Tibial nerve (tissue), 4 donors: ENCODE results near the gene CTSO. TPM values are rescaled to one million over a fixed set of nuclear protein-coding genes. Genes with fewer than 3 reads are reported as not detected.

Experiments
- DNase-seq, 2 donors: peaks; one replicate each; pipeline ENCODE4 v3.0.0-alpha.2; 2019; ENCODE audit warnings: low spot score in 2 of 2
- H3K27ac ChIP-seq, 4 donors: fragments of 200-600 bp; sonication (generic) in 3 of 4; one replicate each; pipeline ENCODE4 v1.5.1; 2017 to 2019; ENCODE audit warnings: mild to moderate bottlenecking in 1 of 4
- H3K27me3 ChIP-seq, 2 donors: fragments of 200-600 bp; sonication (generic) in 1 of 2; one replicate each; pipeline versions ENCODE4 v1.5.1 to v1.6.0; 2017 to 2019
- H3K36me3 ChIP-seq, 3 donors: fragments of 200-600 bp; sonication (generic); one replicate each; pipeline ENCODE4 v1.5.1; 2018 to 2019
- H3K4me1 ChIP-seq, 4 donors: fragments of 200-600 bp; sonication (generic) in 3 of 4; one replicate each; pipeline ENCODE4 v1.5.1; 2017 to 2019
- H3K4me3 ChIP-seq, 4 donors: fragments of 200-600 bp; sonication (generic) in 3 of 4; one replicate each; pipeline ENCODE4 v1.5.1; 2017 to 2019; ENCODE audit warnings: mild to moderate bottlenecking in 1 of 4, moderate library complexity in 1 of 4
- H3K9me3 ChIP-seq, 4 donors: fragments of 200-600 bp; sonication (generic) in 3 of 4; one replicate each; pipeline ENCODE4 v1.5.1; 2017 to 2019
- CTCF ChIP-seq, 5 experiments: fragments of 200-600 bp in 3 of 5; fragments of 450-650 bp in 2 of 5; sonication (generic) in 3 of 5; IDR thresholded peaks; one replicate each; pipeline ENCODE4 v1.5.1; 2016 to 2019; ENCODE audit warnings: antibody characterized with exemption in 5 of 5, mild to moderate bottlenecking in 3 of 5, moderate library complexity in 2 of 5
- EP300 ChIP-seq, 2 donors: sonication (generic); formaldehyde crosslinking; IDR thresholded peaks; one replicate each; pipeline ENCODE4 v1.6.1; 2017; ENCODE audit warnings: antibody characterized with exemption in 2 of 2, mild to moderate bottlenecking in 1 of 2
- POLR2A ChIP-seq, 2 donors: fragments of 450-650 bp; IDR thresholded peaks; one replicate each; pipeline ENCODE4 v1.6.1; 2017; ENCODE audit warnings: antibody characterized with exemption in 2 of 2, mild to moderate bottlenecking in 2 of 2, moderate library complexity in 2 of 2
- WGBS, 2 donors: methylation state at CpG; one replicate each; pipeline ENCODE4 v1.1.5; 2018; 5-methylcytosine and 5-hydroxymethylcytosine counted together
- total RNA-seq, 4 donors: library from RNA; depleted of rRNA; stranded (reverse); fragments of >200 nt; gene quantifications; one replicate each; pipeline ENCODE4 v1.1.0, GENCODE V29; 2016

The CTSO gene
- total RNA-seq, 4 donors from 2014 or later = 8.7 to 30.2 (median 26.1) TPM

- no peaks in the 10 kb centered on the region for H3K27me3 ChIP-seq
- DNase-seq = no peak
- H3K36me3 ChIP-seq = no peaks in the 10 kb centered on the region
- no peak overlapping the region for H3K4me3 ChIP-seq
- H3K4me1 ChIP-seq = peaks cover 0 to 14% (median 4%) of the 10 kb centered on the region in 4 donors
- TF ChIP-seq CTCF (IDR thresholded peaks at IDR 0.05) = no peak
- TF ChIP-seq POLR2A (IDR thresholded peaks at IDR 0.05) = no peak
- TF ChIP-seq EP300 (IDR thresholded peaks at IDR 0.05) = no peak
- no peak overlapping the region for H3K27ac ChIP-seq
- 69 to 78% methylated on average over 6 of the region's 6 CpGs for WGBS, 2 donors
- no peaks in the 10 kb centered on the region for H3K9me3 ChIP-seq
Measured at GRCh38 chr4:155950461-155950860, 3.2 kb downstream of the CTSO start.

GRCh38 chr4:155948541-155948940 is 5.1 kb downstream of the CTSO start:
- DNase-seq = no peak
- TF ChIP-seq CTCF (IDR thresholded peaks at IDR 0.05) (no peak), EP300 (IDR thresholded peaks at IDR 0.05) (no peak), POLR2A (IDR thresholded peaks at IDR 0.05) (no peak)
- H3K36me3 ChIP-seq = no peaks in the 10 kb centered on the region
- no peaks in the 10 kb centered on the region for H3K27me3 ChIP-seq
- no peak overlapping the region for H3K4me3 ChIP-seq
- 76 to 83% methylated on average over 1 of the region's 1 CpG for WGBS, 2 donors
- no peak overlapping the region for H3K27ac ChIP-seq
- no peaks in the 10 kb centered on the region for H3K9me3 ChIP-seq
- peaks cover 0 to 9% (median 4%) of the 10 kb centered on the region in 4 donors for H3K4me1 ChIP-seq

- WGBS, 2 donors = 55 to 58% methylated on average over 4 of the region's 4 CpGs
- Histone ChIP-seq H3K4me3 (no peak overlapping the region), H3K36me3 (peaks cover 0 to 8% (median 0%) of the 10 kb centered on the region in 3 donors), H3K27me3 (no peaks in the 10 kb centered on the region), H3K27ac (no peak overlapping the region), H3K4me1 (no peaks in the 10 kb centered on the region), H3K9me3 (no peaks in the 10 kb centered on the region)
- DNase-seq = no peak
- TF ChIP-seq EP300 (IDR thresholded peaks at IDR 0.05) (no peak), POLR2A (IDR thresholded peaks at IDR 0.05) (no peak), CTCF (IDR thresholded peaks at IDR 0.05) (no peak)
Measured at GRCh38 chr4:155946486-155946885, 7.2 kb downstream of the CTSO start.

- no peak overlapping the region for H3K27ac ChIP-seq
- H3K9me3 ChIP-seq = no peaks in the 10 kb centered on the region
- WGBS, 2 donors = 95 to 100% methylated on average over 1 of the region's 1 CpG
- H3K36me3 ChIP-seq = peaks cover 0 to 26% (median 0%) of the 10 kb centered on the region in 3 donors
- no peak for DNase-seq
- H3K4me1 ChIP-seq = no peaks in the 10 kb centered on the region
- H3K27me3 ChIP-seq = no peaks in the 10 kb centered on the region
- TF ChIP-seq EP300 (IDR thresholded peaks at IDR 0.05) = no peak
- TF ChIP-seq POLR2A (IDR thresholded peaks at IDR 0.05) = no peak
- no peak for TF ChIP-seq CTCF (IDR thresholded peaks at IDR 0.05)
- no peak overlapping the region for H3K4me3 ChIP-seq
Measured at GRCh38 chr4:155944516-155944915, 9.2 kb downstream of the CTSO start.

GRCh38 chr4:155943605-155944291 is 9.9 kb downstream of the CTSO start:
- Histone ChIP-seq H3K27me3 (no peaks in the 10 kb centered on the region), H3K36me3 (peaks cover 0 to 33% (median 0%) of the 10 kb centered on the region in 3 donors), H3K4me1 (no peaks in the 10 kb centered on the region), H3K9me3 (no peaks in the 10 kb centered on the region), H3K4me3 (no peak overlapping the region), H3K27ac (no peak overlapping the region)
- WGBS, 2 donors = 92 to 96% methylated on average over 3 of the region's 3 CpGs
- no peak for TF ChIP-seq CTCF (IDR thresholded peaks at IDR 0.05)
- TF ChIP-seq EP300 (IDR thresholded peaks at IDR 0.05) = no peak
- no peak for DNase-seq
